OCI-LY3 (cell line): Measurements from ENCODE around the gene HMGA1.

Experiments
- CTCF ChIP-seq: fragments of 200-600, 300-600 bp; sonication (generic); IDR thresholded peaks from 2 replicates; pipeline ENCODE4 v1.5.1; 2014; ENCODE audit warnings: antibody characterized with exemption, low read length, low read depth
- EZH2phosphoT487 ChIP-seq: fragments of 200-600 bp; shearing (Covaris generic); IDR thresholded peaks from 2 replicates; pipeline ENCODE4 v1.6.1; 2018; ENCODE audit warnings: antibody characterized with exemption, mixed run types, low read depth

GRCh38 chr6:34239893-34240292, 3.2 kb downstream of the HMGA1 start:
- TF ChIP-seq CTCF (no peak), EZH2phosphoT487 (no peak)
